ENCODE measurements around the gene WHAMM.

GRCh38 chr15:82788496-82788895, 20.9 kb upstream of the WHAMM start:
- TF ChIP-seq CTCF (IDR thresholded peaks at IDR 0.05) (no peak), POLR2A (IDR thresholded peaks at IDR 0.05) (no peak)
